Thyroid gland (tissue), 4 donors: Measurements from ENCODE around the gene AMOTL2. TPM values are rescaled to one million over a fixed set of nuclear protein-coding genes. Genes with fewer than 3 reads are reported as not detected.
A peak's percentile ranks its signal among the peaks of the same experiment; 100 is the strongest.

Experiments
- DNase-seq, 2 donors: peaks; one replicate each; pipeline ENCODE4 v3.0.0-alpha.2; 2019
- H3K27ac ChIP-seq, 3 donors: fragments of 200-600 bp; sonication (generic); 1 replicate in 2 of 3; 2 replicates in 1 of 3; pipeline ENCODE4 v1.5.1; 2016 to 2019; ENCODE audit warnings: mild to moderate bottlenecking in 1 of 3, moderate library complexity in 1 of 3
- H3K27me3 ChIP-seq: fragments of 200-600 bp; sonication (generic); one replicate; pipeline ENCODE4 v1.5.1; 2019
- H3K36me3 ChIP-seq, 2 donors: fragments of 200-600 bp; sonication (generic); one replicate each; pipeline ENCODE4 v1.5.1; 2016 to 2019
- H3K4me1 ChIP-seq, 2 donors: fragments of 200-600 bp; sonication (generic); one replicate each; pipeline ENCODE4 v1.5.1; 2017 to 2019
- H3K4me3 ChIP-seq, 3 donors: fragments of 200-600 bp; sonication (generic); replicated peaks in 1 of 3; 1 replicate in 2 of 3; 2 replicates in 1 of 3; pipeline ENCODE4 v1.5.1; 2016; ENCODE audit warnings: mild to moderate bottlenecking in 1 of 3
- H3K9me3 ChIP-seq: fragments of 200-600 bp; sonication (generic); one replicate; pipeline ENCODE4 v1.5.1; 2017
- POLR2A ChIP-seq, 2 donors: fragments of 450-650 bp; IDR thresholded peaks; one replicate each; pipeline ENCODE4 v1.6.1; 2017; ENCODE audit warnings: antibody characterized with exemption in 2 of 2, mild to moderate bottlenecking in 2 of 2, moderate library complexity in 1 of 2
- WGBS, 2 donors: methylation state at CpG; one replicate each; pipeline ENCODE4 v1.1.5; 2017; 5-methylcytosine and 5-hydroxymethylcytosine counted together
- intact Hi-C: fragments of 100-400 bp; cut with DNase I; formaldehyde crosslinking; loops from one replicate; pipeline ENCODE4 v1.15.1; 2023
- total RNA-seq, 4 donors: library from RNA; depleted of rRNA; stranded (reverse); fragments of >200 nt; gene quantifications; one replicate each; pipeline ENCODE4 v1.2.3, GENCODE V29; 2016
- TF ChIP-seq, protein P1 (sequence below), 6 experiments: fragments of 200-600 bp in 3 of 6; fragments of 450-650 bp in 3 of 6; sonication (generic) in 3 of 6; IDR thresholded peaks; one replicate each; pipeline ENCODE4 v1.5.1; 2016 to 2019; ENCODE audit warnings: antibody characterized with exemption in 6 of 6, mild to moderate bottlenecking in 2 of 6, inconsistent platforms in 1 of 6, moderate library complexity in 1 of 6

AMOTL2 gene
- total RNA-seq, 4 donors from 2014 or later = 76.0 to 149 (median 117) TPM

DNA sequence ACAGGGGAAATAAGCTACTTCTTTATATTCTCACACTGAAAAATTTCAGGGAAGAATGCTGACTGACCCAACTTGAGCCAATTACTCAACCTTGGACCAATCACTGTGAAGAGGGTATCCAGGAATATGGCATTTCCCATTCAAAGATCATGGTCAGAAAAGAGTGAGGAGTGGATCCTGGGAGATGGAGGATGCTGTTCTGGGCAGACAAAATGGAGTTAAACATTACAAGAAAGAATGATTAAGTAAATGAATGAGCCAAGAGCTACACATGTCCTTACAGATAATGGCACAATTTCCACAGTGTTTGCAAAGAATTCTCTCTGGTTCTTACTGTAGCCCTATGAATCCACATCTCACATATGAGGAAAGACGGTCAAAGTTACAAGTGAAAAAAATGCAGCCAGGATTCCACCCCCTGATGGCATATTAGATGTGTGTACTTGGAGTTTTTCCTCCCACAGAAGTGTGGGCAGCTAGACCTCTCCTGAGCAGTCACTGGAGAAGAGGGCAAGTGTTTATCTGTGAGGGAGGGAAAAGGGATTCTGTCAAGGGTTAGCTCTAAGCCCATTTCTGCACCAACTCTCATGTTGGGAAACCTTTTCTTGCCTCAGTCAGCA lies 33.8 kb downstream of the AMOTL2 start:
- WGBS, 2 donors = 93 to 97% methylated on average over 1 of the region's 1 CpG
- DNase-seq = peak in 1 of 2 donors; percentile 0
- no peaks in the 10 kb centered on the region for H3K9me3 ChIP-seq
- TF ChIP-seq, protein P1, sequence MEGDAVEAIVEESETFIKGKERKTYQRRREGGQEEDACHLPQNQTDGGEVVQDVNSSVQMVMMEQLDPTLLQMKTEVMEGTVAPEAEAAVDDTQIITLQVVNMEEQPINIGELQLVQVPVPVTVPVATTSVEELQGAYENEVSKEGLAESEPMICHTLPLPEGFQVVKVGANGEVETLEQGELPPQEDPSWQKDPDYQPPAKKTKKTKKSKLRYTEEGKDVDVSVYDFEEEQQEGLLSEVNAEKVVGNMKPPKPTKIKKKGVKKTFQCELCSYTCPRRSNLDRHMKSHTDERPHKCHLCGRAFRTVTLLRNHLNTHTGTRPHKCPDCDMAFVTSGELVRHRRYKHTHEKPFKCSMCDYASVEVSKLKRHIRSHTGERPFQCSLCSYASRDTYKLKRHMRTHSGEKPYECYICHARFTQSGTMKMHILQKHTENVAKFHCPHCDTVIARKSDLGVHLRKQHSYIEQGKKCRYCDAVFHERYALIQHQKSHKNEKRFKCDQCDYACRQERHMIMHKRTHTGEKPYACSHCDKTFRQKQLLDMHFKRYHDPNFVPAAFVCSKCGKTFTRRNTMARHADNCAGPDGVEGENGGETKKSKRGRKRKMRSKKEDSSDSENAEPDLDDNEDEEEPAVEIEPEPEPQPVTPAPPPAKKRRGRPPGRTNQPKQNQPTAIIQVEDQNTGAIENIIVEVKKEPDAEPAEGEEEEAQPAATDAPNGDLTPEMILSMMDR (IDR thresholded peaks at IDR 0.05) = no peak
- no peak for TF ChIP-seq POLR2A (IDR thresholded peaks at IDR 0.05)
- no peak overlapping the region for H3K4me3 ChIP-seq
- peaks cover 0 to 22% of the 10 kb centered on the region in 2 donors for H3K4me1 ChIP-seq
- intact Hi-C loops = no loop called here
- H3K27ac ChIP-seq = no peak overlapping the region
- H3K36me3 ChIP-seq = no peaks in the 10 kb centered on the region
- H3K27me3 ChIP-seq = no peaks in the 10 kb centered on the region

GRCh38 chr3:134339913-134340312 lies 34.3 kb downstream of the AMOTL2 start:
- no peaks in the 10 kb centered on the region for H3K36me3 ChIP-seq
- DNase-seq = no peak
- H3K9me3 ChIP-seq = no peaks in the 10 kb centered on the region
- intact Hi-C loops = no loop called here
- no peaks in the 10 kb centered on the region for H3K27me3 ChIP-seq
- no peak overlapping the region for H3K4me3 ChIP-seq
- H3K27ac ChIP-seq = no peak overlapping the region
- WGBS, 2 donors = 78 to 94% methylated on average over 5 of the region's 5 CpGs
- TF ChIP-seq POLR2A (IDR thresholded peaks at IDR 0.05) = no peak
- TF ChIP-seq, protein P1 (IDR thresholded peaks at IDR 0.05) = no peak
- H3K4me1 ChIP-seq = peaks cover 2 to 26% of the 10 kb centered on the region in 2 donors

DNA sequence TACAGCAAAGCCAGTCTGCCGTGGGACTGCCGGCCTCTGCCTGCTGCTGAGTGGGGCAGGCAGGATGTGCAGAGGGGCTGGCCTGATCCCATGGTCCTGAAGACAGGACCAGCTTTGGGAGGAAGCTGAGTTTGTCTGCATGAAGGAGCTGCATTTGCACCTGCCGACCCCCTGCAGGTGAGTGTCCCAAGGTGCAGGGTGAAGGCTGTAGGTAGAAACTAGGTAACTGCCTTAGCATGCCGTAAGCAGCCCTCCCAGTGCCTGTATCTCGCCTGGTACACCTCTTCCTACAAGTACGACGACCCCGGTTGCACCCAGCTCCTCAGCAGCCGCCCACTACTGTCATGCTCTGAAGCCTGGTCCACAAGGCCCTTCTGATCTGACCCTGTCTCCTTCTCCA lies 34.9 kb downstream of the AMOTL2 start:
- Histone ChIP-seq H3K4me1 (peaks cover 7 to 32% of the 10 kb centered on the region in 2 donors), H3K9me3 (no peaks in the 10 kb centered on the region), H3K4me3 (no peak overlapping the region), H3K27ac (no peak overlapping the region), H3K27me3 (no peaks in the 10 kb centered on the region), H3K36me3 (no peaks in the 10 kb centered on the region)
- peak in 1 of 2 donors; percentile 2 for DNase-seq
- intact Hi-C loops = no loop called here
- TF ChIP-seq, protein P1 (IDR thresholded peaks at IDR 0.05) = no peak
- 91 to 93% methylated on average over 8 to 9 of the region's 9 CpGs for WGBS, 2 donors

- DNase-seq = peak in 1 of 2 donors; percentile 7
- WGBS, 2 donors = 93 to 97% methylated on average over 5 of the region's 5 CpGs
- no peaks in the 10 kb centered on the region for H3K36me3 ChIP-seq
Observed at GRCh38 chr3:134338516-134339261, 35.6 kb downstream of the AMOTL2 start.

More at GRCh38 chr3:134338516-134339261, 35.6 kb downstream of the AMOTL2 start:
- TF ChIP-seq, protein P1 (IDR thresholded peaks at IDR 0.05) = no peak
- TF ChIP-seq POLR2A (IDR thresholded peaks at IDR 0.05) = no peak
- Histone ChIP-seq H3K4me3 (no peak overlapping the region), H3K27me3 (no peaks in the 10 kb centered on the region), H3K27ac (no peak overlapping the region), H3K4me1 (peaks cover 10 to 38% of the 10 kb centered on the region in 2 donors), H3K9me3 (no peaks in the 10 kb centered on the region)
- intact Hi-C loops = no loop called here
